NCI-H1048 (cell line): ENCODE measurements around the gene GULP1.

Source experiments
- DNase-seq: peaks from one replicate; lab custom pipeline; 2025; lab: John Stamatoyannopoulos, UW

GULP1 gene

GRCh38 chr2:188474316-188474715, 182.6 kb downstream of the GULP1 start:
- no peak for DNase-seq

- DNase-seq = no peak
Measured at GRCh38 chr2:188475945-188476344, 184.3 kb downstream of the GULP1 start.

DNA sequence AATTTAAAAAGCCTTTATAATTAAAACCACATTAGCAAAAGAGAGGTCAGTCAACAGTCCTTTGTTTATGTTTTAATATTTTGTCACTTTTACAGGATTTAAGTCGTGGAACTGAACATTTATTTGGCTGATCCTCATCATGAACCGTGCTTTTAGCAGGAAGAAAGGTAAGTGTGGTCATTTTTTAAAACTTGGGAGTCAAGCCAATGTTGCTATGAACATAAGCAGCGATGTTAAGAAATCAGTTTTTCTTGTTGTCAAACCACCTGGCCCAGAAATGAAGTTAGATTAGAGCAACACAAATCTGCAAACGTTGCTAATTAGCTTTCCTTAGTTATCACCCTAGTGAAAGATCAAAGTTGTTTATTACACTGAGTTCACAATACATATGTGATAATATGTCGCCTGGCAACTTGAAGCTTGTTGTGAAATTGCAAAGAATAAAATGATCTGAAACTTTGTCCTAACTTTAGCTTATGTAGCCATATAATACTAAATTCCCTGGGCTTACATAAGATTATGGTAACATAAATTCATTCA, 186.0 kb downstream of the GULP1 start:
- DNase-seq = no peak

DNA sequence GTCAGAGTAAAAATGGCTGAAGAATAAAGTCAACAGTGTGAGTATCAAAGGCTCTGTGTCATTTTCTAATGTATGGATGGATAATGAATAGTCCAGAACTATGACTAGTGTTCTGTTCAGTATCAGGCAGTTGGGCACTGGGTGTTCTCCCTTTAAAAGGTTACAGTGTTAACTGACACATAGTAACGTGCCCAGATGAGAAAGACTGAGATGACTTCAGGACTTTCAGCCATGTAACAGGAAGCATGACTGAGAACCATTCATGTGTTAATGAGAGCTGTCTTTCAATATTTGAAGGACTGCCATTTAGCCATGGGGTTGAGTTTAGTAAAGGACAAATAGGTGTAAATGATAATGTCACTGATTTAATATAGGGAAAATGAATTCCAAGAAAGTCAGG, 187.1 kb downstream of the GULP1 start:
- no peak for DNase-seq

- no peak for DNase-seq
Measured at GRCh38 chr2:188481474-188481873, 189.8 kb downstream of the GULP1 start.

DNA sequence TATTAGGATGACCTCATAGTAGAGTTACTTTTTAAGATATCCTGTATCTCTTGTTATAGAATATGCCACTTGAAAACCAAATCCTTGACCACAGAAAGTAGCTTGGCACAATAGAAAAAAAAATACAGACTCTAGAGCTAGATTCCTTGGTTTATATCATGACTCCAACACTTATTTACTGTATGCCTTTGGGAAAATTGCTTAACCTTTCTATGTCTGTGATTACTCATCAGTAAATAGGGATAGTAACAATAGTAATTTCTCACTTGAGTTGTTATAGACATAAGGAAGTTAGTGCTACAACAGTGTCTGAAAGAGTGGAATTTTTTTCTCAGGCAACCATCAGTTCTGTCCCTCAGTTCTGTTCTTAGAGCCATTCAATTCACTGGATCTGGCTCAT, 193.8 kb downstream of the GULP1 start:
- DNase-seq = no peak

GRCh38 chr2:188492751-188493150, 201.1 kb downstream of the GULP1 start:
- DNase-seq = no peak

- no peak for DNase-seq
Measured at GRCh38 chr2:188494906-188495305, 203.2 kb downstream of the GULP1 start.

- DNase-seq = no peak
Measured at GRCh38 chr2:188495969-188496431, 204.3 kb downstream of the GULP1 start.

- DNase-seq = no peak
Measured at GRCh38 chr2:188497726-188498125, 206.1 kb downstream of the GULP1 start.

DNA sequence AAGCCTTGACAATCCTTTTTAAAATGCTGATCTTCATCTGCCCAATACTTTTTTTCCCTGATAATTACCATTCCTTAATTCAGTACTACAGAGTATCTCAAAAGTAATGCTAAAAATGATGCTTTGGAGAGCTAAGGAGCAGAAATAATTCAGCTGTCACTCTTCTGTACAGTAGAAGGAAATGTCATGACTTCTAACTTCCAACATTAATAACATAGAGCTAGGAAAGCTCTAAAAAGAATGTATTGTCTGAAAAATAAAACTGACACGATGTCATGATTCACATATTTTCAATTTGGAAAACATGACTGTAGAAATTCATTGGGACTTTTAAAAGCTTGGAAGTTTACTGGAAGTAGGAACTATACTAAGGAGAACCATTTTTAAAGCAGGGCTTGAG, 212.3 kb downstream of the GULP1 start:
- DNase-seq = no peak

DNA sequence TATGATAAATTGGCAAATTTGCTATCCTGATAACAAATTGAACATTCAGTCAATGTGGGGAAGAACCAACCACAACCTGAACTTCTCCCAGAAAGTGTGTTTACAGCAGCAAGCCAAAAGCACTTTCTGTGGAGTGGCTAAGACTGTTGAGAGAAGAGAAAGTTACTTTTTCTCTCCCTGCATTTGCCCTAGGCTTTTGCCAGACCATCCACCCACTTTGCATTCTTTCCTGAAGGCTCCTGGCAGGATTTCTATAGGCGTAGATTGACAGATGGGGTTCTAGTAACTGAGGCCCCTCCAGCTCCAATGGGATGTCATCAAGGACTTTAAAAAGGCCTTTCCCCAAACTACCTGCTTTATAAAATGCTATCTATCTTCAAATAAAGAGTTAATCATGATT, 215.2 kb downstream of the GULP1 start:
- DNase-seq = no peak

DNA sequence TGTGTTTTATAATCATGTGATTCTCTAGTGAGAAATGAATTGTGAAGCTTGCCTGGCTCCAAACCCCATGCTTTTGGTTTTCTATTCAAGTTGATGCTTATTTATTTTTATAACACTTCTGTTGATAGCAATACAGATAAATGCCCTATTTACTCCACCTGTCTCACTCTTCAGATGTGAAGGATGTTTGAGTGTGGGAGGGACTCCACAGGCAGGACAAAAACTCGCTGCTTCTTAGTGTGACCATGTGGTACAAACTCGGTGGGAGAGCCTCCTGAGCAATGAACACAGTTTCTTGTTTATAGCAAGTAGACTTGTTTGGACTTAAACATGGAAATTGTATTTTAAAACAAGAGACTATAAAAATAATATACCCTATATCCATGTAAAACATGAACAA, 219.7 kb downstream of the GULP1 start:
- no peak for DNase-seq

GRCh38 chr2:188512456-188512855, 220.8 kb downstream of the GULP1 start:
- no peak for DNase-seq

- no peak for DNase-seq
Measured at GRCh38 chr2:188515918-188516317, 224.2 kb downstream of the GULP1 start.

GRCh38 chr2:188517549-188518215, 226.0 kb downstream of the GULP1 start:
- DNase-seq = no peak

DNA sequence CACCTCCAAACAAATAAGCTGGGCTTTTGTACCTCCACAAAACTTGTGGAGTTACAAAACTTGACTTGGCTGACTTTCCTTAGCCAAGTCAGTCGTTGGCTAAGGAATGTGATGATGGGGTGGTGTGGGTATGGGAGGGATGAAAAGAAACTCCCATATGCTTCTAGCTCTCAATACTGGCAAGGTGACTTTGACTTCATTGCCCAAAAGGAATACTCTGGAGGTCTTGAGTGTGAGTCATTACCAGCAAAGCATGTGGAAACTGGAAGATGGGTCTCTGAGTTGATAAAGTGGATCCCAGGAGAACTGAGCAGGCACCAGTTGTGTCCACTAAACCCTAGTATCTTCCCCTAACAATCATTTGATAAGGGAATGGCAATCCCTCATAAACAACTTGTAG, 226.7 kb downstream of the GULP1 start:
- DNase-seq = no peak

DNA sequence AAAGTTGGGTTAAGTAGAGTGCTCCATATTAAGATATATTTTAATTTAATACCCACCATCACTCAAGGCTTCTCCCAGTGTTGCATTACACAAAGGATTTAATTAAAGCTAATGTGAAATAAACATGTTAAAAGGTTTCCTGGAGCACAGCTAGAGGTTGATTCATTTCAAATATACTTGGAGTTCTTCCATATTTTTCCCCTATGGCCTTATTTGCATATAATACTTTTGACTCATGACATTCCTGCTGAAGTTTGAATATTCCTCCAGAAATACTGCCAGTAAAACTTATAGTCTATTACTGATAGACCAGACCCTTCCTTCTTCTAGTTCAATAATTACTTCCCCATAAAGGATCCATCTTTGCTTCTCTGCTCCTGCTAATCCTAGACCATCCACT, 227.5 kb downstream of the GULP1 start:
- DNase-seq = no peak

GRCh38 chr2:188522517-188522916, 230.8 kb downstream of the GULP1 start:
- no peak for DNase-seq

- DNase-seq = no peak
Measured at GRCh38 chr2:188523919-188524318, 232.2 kb downstream of the GULP1 start.

DNA sequence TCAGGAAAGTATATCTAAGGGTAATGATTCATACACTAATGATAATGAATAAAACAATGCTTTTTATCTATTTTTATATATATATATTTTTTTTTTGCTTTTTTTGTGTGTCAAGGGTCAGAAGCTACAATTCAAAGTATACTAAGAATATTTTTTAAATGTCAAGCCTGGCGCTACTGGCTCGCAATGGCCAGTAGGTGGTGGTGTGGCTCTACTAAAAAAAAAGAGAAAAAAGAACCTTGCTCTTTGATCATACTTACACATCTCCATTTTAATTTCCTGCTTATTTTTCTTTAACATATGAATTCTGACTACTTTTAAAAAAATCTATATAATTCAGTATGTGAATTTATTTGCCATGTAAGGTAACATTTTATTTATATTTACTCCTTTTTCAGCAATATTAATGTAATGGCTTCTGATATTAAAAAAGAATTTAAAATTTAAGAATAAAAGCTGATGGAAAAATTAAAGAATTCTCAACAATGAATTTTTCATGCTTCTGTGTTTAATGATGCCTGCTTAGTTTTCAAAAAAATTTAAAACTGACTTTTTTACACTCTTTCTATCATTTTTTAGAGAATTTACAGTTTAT, 232.9 kb downstream of the GULP1 start:
- no peak for DNase-seq

DNA sequence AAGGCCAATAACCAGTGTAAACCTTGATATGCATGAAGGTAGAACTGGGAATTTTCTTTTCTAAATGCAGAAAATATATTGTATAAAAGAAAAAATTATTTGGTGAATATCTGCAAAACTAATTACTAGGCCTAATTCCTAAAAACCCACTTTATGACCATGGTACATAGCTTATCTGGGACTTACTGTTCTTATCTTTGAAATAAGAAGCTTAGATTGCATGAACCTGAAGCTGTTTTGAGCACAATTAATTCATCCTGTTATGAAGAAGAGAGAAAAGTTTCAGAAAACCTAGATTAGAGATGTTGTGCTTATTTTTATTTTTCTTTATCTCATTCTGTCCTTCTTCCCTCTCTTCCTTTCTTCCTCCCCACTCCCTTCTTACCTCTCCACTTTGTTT, 235.0 kb downstream of the GULP1 start:
- no peak for DNase-seq

GRCh38 chr2:188527141-188527540, 235.5 kb downstream of the GULP1 start:
- no peak for DNase-seq

- no peak for DNase-seq
Measured at GRCh38 chr2:188527581-188527993, 235.9 kb downstream of the GULP1 start.
